ENCODE results near the gene PPP1R14C. TPM values are rescaled to one million over a fixed set of nuclear protein-coding genes. Genes with fewer than 3 reads are reported as not detected.

The PPP1R14C gene
- total RNA-seq, 1 experiment from 2014 or later, result 12.1 TPM

GRCh38 chr6:150176659-150177058, 33.8 kb downstream of the PPP1R14C start:
- no peaks in the 10 kb centered on the region for H3K9me3 ChIP-seq (ENCODE audit: insufficient read depth, low read depth)
- BruUV-seq (replicated peaks), result no TSS peak

GRCh38 chr6:150177259-150177951, 34.6 kb downstream of the PPP1R14C start:
- peaks cover 27% of the 10 kb centered on the region for H3F3A ChIP-seq (ENCODE audit: insufficient read depth, low read depth)
- DNase-seq, result no peak
- ChIA-PET POLR2A (ENCODE audit: unreplicated experiment) (no interaction called here), CTCF (no interaction called here)
- H4K20me1 ChIP-seq (ENCODE audit: insufficient read depth), result no peaks in the 10 kb centered on the region
- no peak overlapping the region for H2AFZ ChIP-seq
- no TSS peak for BruUV-seq (replicated peaks)
- H3K36me3 ChIP-seq (ENCODE audit: low read depth), result no peaks in the 10 kb centered on the region
- H3K79me2 ChIP-seq (ENCODE audit: low read depth), result peaks cover 15% of the 10 kb centered on the region
- peak overlapping the region; percentile 76 for H3K27ac ChIP-seq
- H3K4me3 ChIP-seq, result no peak overlapping the region; the same call in 1 of the 2 replicates
- TF ChIP-seq CTCF (conservative IDR thresholded peaks at IDR 0.05) (no peak), EZH2 (IDR thresholded peaks at IDR 0.05; ENCODE audit: low read depth) (no peak)
- peak overlapping the region; percentile 60 for H3K4me2 ChIP-seq
- no peaks in the 10 kb centered on the region for H3K9me2 ChIP-seq (ENCODE audit: insufficient read depth)
- no peaks in the 10 kb centered on the region for H3K27me3 ChIP-seq (ENCODE audit: insufficient read depth, low read depth)
- peaks cover 48% of the 10 kb centered on the region for H3K4me1 ChIP-seq (replicated peaks; ENCODE audit: insufficient read depth)
- no peaks in the 10 kb centered on the region for H3K9me3 ChIP-seq (ENCODE audit: insufficient read depth, low read depth)
- intact Hi-C loops (cut with micrococcal nuclease; ENCODE audit: unreplicated experiment), result no loop called here

More at GRCh38 chr6:150176659-150177058, 33.8 kb downstream of the PPP1R14C start:
- ChIA-PET POLR2A (ENCODE audit: unreplicated experiment) (interaction anchor here (0.5 kb wide), 1 partner anchor 55 kb away, joined by 8 read pairs; no protein-coding TSS in a partner anchor), CTCF (no interaction called here)
- Histone ChIP-seq H3K4me3 (no peak overlapping the region; the same call in 1 of the 2 replicates), H3K9me2 (ENCODE audit: insufficient read depth) (no peaks in the 10 kb centered on the region), H4K20me1 (ENCODE audit: insufficient read depth) (no peaks in the 10 kb centered on the region), H3K27ac (peak overlapping the region; percentile 76), H3K79me2 (ENCODE audit: low read depth) (peaks cover 15% of the 10 kb centered on the region), H3K4me1 (replicated peaks; ENCODE audit: insufficient read depth) (peaks cover 48% of the 10 kb centered on the region), H2AFZ (no peak overlapping the region), H3F3A (ENCODE audit: insufficient read depth, low read depth) (peaks cover 27% of the 10 kb centered on the region), H3K4me2 (peak overlapping the region; percentile 60), H3K27me3 (ENCODE audit: insufficient read depth, low read depth) (no peaks in the 10 kb centered on the region), H3K36me3 (ENCODE audit: low read depth) (no peaks in the 10 kb centered on the region)
- DNase-seq, result peak; percentile 37 to 76
- TF ChIP-seq CTCF (conservative IDR thresholded peaks at IDR 0.05) (no peak), EZH2 (IDR thresholded peaks at IDR 0.05; ENCODE audit: low read depth) (no peak)
- intact Hi-C loops (cut with micrococcal nuclease; ENCODE audit: unreplicated experiment), result loop anchor here (1.0 kb wide), 2 partner anchors 29 to 80 kb away; no protein-coding TSS in a partner anchor

GRCh38 chr6:150177952-150178520, 35.2 kb downstream of the PPP1R14C start:
- Histone ChIP-seq H3F3A (ENCODE audit: insufficient read depth, low read depth) (peaks cover 27% of the 10 kb centered on the region), H3K9me3 (ENCODE audit: insufficient read depth, low read depth) (no peaks in the 10 kb centered on the region), H3K27me3 (ENCODE audit: insufficient read depth, low read depth) (no peaks in the 10 kb centered on the region), H3K36me3 (ENCODE audit: low read depth) (no peaks in the 10 kb centered on the region), H3K4me3 (no peak overlapping the region), H3K9me2 (ENCODE audit: insufficient read depth) (no peaks in the 10 kb centered on the region), H3K79me2 (ENCODE audit: low read depth) (peaks cover 15% of the 10 kb centered on the region), H3K27ac (no peak overlapping the region), H3K4me1 (replicated peaks; ENCODE audit: insufficient read depth) (peaks cover 48% of the 10 kb centered on the region), H2AFZ (no peak overlapping the region), H3K4me2 (no peak overlapping the region), H4K20me1 (ENCODE audit: insufficient read depth) (no peaks in the 10 kb centered on the region)
- BruUV-seq (replicated peaks), result no TSS peak
- intact Hi-C loops (cut with micrococcal nuclease; ENCODE audit: unreplicated experiment), result no loop called here
- DNase-seq, result no peak
- no peak for TF ChIP-seq CTCF (conservative IDR thresholded peaks at IDR 0.05)
- no peak for TF ChIP-seq EZH2 (IDR thresholded peaks at IDR 0.05; ENCODE audit: low read depth)
- CTCF ChIA-PET, result no interaction called here
- POLR2A ChIA-PET (ENCODE audit: unreplicated experiment), result no interaction called here

Data from PC-9 (cell line).